T-helper 2 cell (primary cell): ENCODE results near the gene UNC93A.
"Not testable (repeated sequence)": the region's sequence is repeated elsewhere in the genome, so short reads cannot be mapped to it uniquely, and the experiment has no call there.

Source experiments
- DNase-seq, 5 experiments: peaks; one replicate each; pipeline versions ENCODE4 v3.0.0 to v3.0.0-alpha.2; 2012 to 2022
- total RNA-seq, 2 donors: gene quantifications; one replicate each; lab custom pipeline; 2026; lab: John Stamatoyannopoulos, UW

The UNC93A gene
- 0 reads per million in 2 donors for total RNA-seq

DNA sequence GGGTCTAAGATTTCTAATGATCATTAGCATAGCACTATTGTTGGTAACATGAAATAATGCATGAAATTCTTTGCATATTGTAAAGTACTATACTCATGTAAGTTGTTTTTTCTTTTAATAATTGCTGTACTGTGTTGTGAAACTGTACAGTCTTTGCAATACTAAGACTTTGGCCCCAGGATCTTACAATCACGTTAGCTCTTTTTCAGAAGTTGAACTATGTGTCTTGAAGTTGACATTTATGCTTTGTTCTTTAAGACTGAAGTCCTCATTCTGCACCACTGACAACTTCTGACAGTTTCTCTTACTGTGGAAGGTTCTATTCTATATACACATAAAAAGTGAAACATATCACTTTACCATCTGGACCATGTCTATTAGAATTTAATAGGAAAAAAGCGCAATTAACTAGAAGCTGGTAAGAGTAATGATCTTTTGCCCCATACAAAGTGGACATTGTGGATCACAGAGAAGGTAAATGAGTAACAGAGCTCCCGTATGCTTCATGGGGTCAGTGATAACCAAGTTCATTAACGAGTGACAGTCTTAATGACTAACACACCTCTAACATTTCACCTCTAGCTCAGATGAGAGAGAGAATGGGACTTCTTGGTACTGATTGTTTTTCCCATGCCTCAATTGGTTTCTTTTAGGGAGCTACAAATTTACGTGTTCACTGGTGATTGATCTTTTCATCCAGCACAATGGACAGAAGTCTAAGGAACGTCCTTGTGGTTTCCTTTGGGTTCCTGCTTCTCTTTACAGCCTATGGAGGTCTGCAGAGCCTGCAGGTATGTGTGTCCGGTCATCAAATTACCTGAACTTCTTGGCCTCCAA is at the start of gene UNC93A:
TSS of gene UNC93A (plus strand) at position 530 of the 837 bp plus-strand sequence. CDS start at position 705, 175 bp downstream.
- DNase-seq = no peak

DNA sequence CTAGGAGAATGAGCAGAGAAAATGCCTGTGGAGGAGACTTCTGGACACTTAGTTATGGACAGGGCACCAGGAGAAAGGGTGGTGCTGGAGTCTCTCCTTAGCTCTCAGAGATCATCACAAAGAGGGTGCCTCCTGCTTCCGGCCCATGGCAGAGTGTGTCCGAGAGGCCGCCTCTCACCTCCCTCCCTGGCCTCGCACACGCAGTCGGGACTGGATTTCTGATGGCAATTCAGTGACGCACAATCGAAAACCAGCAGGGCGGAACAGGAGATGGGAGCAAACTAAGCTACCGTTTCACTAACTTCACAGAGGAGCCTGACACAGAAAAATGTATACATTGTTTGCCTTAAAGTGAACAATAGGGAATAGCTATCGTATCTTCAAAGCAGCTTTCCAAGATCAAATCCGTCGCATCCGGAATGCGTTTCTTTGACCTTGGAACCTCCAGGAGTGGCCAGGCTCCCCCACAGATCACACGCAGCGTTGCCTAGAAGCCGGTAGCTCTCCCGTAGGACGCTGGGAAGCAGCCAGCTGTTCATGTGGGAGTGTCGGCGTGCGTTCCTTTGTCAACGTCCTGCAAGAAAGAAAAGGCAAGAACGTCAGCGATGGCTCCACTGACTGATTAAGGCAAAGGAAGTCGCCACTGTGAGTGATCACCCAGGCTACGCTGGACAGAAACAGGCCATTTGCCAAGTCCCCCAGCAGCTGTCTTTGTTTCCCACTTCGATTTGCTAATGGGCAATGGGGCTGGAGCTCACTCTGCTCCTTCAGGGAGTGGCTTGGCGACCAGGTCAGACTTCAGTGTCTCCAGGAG is 49.6 kb upstream of the UNC93A start:
- DNase-seq = not testable (repeated sequence)

DNA sequence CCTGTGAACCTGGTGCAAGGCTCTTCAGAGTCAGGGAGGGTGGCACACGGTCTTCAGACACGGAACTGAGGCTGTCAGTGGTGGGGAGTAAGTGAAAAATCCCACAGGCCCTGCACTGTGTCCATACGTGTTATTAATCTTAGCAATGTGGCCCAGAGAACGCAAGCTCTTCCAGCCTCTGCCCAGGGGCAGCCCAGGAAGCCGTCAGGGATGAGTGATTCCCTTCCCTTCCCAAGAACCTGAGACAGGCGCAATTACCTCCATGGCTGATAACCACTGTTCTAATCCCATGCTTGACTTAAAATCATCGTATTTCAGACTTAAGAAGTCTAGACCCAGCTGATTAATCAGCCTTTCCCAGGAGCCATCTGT is 49.0 kb upstream of the UNC93A start:
- DNase-seq = not testable (repeated sequence)

DNA sequence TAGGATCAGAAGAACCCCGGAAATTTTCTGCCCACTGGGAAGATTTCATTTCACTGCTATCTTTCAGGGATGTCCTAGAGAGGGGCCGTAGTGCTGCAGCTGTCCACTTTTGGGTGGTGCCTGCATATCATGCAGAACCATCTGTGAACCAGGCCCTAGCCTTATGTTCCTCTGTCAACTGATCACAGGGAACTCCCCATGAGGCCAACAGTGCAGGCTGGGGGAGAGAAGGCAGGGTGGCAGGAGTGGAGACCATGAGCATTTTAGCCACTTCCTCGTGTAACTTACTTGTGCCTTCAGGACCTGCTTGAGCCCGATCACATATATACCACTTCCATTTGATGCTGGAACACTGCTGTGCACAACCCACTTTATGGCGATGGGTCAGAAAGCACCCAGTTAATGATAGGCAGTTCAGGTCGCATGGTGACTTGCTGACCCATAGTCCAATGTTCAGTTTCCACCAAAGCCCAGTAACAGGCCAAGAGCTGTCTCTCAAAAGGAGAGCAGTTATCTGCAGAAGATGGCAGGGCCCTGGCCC is 48.5 kb upstream of the UNC93A start:
- DNase-seq = not testable (repeated sequence)

DNA sequence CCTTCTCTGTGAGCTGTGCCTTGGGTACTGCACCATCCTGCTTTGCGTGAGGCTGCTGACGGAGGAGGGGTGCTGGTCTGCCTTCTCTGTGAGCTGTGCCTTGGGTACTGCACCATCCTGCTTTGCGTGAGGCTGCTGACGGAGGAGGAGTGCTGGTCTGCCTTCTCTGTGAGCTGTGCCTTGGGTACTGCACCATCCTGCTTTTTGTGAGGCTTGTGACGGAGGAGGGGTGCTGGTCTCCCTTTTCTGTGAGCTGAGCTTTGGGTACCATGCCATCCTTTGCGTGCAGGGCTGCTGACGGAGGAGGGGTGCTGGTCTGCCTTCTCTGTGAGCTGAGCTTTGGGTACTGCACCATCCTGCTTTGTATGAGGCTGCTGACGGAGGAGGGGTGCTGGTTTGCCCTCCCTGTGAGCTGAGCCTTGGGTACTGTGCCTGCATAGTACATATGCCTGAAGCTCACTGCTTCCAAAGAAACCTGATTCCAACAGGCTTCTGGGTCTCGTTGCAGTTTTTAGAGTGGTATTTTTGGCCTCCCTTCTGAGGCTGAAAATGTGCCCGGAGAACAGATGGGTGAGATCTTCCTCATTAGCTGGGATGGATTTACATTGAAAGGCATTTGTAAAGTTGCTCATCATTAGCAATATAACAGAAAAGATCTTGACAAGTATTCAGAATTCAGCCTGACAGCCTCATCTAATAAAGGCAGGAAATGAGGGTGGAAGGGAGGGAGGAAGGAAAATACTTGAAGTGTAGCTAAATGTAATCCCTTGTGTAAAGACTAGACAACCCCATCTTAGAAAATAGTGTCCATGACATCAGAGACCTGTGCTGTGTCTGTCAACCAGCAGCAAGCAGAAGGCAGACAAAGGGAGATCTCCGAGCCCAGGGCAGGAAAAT is 46.8 kb upstream of the UNC93A start:
- DNase-seq = no peak

DNA sequence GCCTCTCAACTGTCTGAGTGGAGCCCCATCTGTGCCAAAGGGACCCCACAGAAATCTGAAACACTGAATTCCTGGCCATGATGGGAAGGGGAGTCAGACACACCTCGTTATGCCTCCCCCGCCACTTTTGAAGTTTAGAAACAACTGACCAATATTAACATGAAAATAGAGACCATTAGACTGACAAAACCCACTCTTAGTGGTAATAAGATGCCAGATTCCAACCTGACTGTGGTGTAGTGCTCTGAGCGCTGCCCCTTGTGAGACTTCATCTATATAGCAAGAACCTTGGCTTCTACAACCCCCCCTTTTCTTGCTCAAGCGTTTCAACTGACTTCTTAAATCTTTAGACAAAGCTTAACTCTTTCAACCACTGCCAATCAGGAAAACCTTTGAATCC is 46.1 kb upstream of the UNC93A start:
- DNase-seq = no peak

DNA sequence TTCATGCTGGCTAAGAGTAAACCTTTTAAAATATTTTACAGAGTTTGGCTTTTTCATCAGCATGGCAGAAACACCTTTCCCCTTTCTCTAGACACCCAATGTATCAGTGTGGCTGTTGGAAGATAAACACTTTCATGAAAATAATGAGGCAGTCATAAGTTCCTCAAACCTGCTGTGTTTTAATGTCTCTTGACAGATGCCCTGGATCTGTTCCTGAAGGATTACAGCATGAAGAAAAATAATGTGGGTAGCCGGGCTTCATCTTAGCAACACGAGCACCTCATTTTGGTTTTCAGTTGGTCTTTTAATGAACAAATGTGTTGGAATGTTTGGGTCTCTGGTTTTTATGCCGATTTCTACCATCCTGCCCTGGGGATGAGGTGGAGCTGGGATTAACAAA is 45.5 kb upstream of the UNC93A start:
- DNase-seq = no peak

DNA sequence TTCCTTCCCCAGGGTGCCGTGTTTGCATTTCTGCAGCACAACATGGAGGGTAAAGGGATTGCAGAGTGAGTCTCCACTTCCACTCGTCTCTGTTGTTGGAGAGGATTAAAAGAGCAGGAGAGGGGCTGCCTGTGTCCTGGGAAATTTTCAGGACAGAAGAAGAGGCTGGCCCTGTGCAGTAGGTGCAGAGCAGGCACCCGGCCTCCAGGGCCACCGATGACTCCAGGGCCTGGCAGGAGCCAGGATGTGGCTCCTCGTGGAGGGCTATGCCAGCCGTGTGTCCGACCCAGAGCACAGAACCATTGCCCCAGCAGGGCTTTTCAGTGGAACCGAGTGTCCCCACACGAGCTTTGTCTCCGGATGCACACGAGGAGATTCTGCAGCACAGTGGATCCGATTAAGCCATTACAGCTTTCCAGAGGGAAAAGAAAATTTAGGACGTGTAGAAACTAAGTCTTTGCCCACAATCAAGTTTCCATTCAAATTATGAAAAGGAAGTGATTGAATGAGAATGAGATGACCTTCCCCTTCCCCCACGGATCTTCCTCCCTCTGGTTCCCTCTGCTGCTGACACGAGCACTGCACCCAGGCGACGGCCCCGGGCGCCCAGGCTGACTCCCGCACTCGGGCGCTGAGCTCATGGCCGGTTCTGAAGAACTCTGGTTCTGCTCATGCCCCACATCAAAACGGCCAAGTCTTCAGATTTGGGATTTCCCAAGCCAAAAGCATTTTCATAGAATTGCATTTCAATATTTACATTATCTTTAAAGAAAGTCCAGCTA is 43.1 kb upstream of the UNC93A start:
- DNase-seq = no peak

DNA sequence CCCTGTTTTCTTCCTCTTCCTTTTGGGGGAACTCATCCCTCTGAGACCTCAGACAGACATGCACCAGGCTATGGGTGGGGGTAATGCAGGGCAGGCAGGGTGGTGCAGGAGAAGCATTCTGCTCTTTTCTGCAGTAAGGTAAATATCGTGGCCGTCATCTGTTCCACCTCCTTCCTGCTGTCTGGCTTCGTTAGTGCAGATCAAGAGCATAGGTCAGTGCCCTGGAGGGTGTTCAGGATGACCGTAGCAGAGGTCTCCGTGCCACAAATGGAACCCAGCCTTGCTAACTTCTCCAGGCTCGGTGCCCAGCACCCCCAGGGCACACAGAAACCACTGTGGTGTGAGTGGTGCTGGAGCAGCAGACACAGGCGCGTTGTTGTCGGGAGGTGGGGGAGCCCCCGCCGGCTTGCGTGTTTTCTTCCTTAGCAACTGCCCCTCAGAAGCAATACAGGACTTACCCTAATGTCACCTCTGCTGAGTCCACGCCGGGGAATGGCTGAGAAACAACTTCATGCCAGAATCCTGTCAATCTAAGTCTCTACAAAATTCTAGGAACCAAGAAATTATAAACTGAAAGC is 42.1 kb upstream of the UNC93A start:
- DNase-seq = not testable (repeated sequence)

DNA sequence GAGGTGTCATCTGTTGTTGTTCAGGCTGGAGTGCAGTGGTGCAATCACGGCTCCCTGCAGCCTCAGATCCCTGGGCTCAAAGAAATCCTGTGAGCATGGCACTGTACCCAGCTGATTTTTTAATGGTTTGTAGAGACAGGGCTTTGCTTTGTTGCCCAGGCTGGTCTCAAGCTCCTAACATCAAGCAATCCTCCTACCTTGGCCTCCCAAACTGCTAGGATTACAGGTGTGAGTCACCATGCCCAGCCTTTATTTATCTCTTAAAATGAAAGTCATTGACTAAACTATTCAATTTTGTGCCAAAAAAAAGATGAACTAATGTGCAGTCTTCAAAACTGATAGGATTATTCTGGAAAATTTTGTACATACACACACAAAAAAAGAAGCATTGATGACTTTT is 38.8 kb upstream of the UNC93A start:
- no peak for DNase-seq

DNA sequence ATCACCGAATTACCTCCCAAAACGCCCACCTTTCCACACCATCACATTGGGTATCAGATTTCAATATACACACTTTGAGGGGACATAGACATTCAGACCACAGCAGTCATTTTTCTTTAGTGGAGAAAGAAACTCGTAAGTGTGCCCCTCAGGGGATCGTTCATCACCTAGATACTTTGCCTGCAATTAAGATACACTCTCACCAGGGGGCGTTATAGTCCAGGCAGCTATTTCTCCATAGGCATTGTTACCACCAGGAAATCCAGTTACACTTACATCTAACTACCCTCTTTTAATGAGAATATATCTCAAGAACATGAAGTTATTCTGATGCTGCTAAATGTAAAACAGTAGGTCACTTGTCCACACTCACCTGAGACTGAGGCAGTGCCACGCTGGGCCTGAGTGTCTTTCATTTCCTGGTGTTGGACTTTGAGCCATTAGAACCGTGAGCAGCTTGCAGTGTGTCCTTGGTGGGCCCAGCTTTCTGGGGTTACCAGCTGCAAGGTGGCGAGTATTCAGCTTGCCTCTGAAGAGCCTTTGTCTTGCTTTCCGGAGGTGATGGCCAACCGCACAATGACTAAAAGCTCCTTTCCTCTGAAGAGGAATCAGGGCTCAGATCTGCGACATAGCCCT is 35.1 kb upstream of the UNC93A start:
- no peak for DNase-seq

DNA sequence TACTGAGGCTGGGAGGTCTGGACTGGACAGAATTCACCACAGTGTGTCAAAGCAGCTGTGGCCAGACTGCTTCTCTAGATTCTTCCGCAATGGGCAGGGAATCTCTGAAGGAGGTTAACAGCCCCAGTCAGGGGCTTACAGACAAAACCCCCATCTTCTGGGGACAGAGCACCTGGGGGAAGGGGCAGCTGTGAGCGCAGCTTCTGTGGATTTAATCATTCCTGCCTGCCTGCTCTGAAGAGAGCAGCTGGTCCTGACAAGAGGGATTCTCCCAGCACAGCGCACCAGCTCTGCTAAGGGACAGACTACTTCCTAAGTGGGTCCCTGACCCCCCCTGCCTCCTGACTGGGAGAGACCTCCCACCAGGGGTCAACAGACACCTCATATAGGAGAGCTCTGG is 32.5 kb upstream of the UNC93A start:
- DNase-seq = no peak

DNA sequence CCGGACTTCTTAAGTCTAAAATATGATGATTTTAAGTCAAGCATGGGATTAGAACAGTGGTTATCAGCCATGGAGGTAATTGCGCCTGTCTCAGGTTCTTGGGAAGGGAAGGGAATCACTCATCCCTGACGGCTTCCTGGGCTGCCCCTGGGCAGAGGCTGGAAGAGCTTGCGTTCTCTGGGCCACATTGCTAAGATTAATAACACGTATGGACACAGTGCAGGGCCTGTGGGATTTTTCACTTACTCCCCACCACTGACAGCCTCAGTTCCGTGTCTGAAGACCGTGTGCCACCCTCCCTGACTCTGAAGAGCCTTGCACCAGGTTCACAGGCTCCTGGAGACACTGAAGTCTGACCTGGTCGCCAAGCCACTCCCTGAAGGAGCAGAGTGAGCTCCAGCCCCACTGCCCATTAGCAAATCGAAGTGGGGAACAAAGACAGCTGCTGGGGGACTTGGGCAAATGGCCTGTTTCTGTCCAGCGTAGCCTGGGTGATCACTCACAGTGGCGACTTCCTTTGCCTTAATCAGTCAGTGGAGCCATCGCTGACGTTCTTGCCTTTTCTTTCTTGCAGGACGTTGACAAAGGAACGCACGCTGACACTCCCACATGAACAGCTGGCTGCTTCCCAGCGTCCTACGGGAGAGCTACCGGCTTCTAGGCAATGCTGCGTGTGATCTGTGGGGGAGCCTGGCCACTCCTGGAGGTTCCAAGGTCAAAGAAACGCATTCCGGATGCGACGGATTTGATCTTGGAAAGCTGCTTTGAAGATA is 24.9 kb upstream of the UNC93A start:
- DNase-seq = not testable (repeated sequence)

DNA sequence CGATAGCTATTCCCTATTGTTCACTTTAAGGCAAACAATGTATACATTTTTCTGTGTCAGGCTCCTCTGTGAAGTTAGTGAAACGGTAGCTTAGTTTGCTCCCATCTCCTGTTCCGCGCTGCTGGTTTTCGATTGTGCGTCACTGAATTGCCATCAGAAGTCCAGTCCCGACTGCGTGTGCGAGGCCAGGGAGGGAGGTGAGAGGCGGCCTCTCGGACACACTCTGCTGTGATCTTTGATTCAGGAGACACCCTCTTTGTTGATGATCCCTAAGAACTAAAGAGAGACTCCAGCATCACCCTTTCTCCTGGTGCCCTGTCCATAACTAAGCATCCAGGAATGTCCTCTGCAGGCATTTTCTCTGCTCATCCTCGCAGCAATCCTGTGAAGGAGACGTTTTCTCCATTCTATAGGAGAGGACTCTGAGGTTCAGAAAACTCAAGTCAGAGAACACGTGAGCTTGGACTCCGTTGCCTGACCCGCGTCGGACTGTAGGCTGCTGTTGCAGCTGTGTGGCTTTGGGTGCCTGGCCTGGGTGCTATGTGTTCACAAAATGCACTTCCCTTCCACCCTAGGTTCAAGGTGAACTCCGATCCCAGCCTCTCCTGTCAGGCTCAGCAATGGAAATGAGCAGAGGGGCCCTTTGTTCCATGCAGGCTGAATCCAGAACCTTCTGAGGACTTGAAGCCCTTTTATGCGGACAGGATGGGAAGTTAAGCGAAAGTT is 24.1 kb upstream of the UNC93A start:
- DNase-seq = no peak

DNA sequence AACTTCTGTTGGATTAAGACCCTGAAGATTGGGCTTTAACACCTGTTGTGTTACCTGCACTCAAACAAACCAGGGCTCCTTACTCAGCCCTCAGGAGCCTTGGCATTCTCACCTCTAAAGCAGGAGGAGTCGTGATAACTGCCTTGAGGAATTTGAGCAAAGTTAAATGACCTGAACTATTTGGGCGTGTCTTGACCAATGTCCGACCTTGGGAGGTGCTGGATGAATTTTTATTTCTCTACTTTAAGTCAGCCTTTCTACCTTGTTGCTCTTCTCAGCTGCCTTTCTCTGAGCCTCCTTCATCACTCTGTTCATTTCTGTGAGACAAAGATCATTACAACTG is 23.6 kb upstream of the UNC93A start:
- DNase-seq = not testable (repeated sequence)

DNA sequence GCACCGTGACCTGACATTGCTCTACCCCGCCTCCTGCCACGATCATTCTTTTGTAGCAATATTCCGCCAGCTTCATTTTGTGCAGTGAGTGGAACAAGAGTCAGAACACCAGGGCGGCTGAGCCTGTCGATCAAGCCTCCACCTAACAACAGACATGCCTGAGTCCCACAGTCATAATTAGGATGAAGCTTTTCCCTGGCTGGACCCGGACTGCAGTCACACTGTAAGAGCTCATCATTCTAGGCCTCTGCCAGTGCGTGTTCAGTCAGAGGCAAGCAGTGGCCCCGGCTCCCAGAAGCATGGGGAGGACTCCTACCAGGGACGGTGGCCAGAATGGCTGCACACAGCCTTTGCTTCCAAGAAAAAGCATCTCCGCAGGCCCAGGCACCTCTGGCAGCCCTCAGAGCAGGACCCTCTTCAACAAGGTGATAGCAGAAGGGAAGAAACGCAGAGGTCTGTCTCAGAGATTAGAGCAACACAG is 23.2 kb upstream of the UNC93A start:
- DNase-seq = no peak

DNA sequence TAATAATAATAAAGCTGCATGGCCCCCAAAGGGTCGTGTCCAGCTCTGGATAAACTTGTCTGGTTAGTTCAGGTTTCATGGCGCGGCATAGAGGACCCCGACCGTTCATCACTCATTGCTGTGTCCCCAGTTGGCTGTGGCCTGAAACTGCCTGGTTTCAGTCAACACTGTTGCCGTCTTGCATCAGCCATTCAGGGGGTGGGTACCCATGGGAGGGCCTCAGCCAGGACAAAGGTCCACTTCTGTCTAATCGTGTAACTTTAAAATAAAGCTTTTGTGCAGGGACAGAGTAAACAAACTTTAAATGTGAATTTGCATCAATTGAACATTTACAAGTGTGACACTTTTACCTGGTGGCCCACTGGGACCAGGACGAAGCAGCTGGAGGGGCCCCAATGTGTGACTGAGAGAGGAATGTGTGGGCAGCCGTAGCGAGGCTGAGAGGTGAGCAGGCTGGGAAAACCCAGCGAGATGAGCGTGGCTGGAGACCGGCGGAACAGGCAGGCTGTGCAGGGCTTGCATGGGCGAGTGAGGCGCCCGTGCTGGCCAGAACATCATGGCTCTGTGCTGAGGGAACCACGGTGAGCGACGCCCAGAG is 22.3 kb upstream of the UNC93A start:
- DNase-seq = no peak

DNA sequence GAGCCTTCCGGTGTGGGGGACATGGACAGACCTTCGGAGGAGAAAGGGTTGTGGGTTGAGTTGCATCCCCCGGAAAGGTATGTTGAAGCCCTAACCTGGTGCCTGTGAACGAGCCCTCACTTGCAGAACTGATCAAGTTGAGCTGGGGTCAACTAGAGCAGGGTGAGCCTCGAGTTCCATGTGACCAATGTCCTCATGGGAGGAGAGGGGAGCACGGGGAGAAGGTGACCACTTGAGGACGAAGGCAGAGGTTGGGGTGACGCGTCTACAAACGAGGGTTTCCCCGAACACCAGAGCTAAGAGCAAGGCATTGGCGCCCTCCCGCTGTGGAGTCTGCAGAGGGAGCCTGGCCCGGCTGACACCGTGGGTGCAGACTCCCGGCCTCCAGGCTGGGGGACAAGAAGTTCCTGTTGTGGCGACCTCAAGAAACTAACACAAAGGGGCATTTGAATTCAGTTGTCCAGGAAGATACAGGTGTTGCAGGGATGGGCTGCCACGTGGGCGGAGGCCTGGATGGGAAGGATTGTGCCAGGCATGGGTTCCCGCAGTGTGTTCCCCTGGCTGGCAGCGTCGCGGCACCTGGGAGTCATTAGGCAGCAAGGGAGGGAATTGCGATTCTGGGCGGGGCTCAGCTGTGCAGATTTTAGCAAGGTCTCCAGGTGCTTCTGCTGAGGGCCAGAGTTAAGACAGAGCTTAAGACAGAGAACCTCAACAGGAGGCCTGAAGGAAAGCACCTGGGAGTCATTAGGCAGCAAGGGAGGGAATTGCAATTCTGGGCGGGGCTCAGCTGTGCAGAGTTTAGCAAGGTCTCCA is 20.4 kb upstream of the UNC93A start:
- DNase-seq = no peak
